Breast epithelium (tissue), 4 donors: ENCODE results near the gene PRKN. TPM values are rescaled to one million over a fixed set of nuclear protein-coding genes. Genes with fewer than 3 reads are reported as not detected.

Source experiments
- DNase-seq, 2 donors: peaks; one replicate each; pipeline ENCODE4 v3.0.0-alpha.2; 2019; ENCODE audit warnings: low spot score in 2 of 2
- H3K27ac ChIP-seq, 2 donors: fragments of 200-600 bp; sonication (generic) in 1 of 2; one replicate each; pipeline ENCODE4 v1.5.1; 2016 to 2019; ENCODE audit warnings: mild to moderate bottlenecking in 1 of 2
- H3K27me3 ChIP-seq, 2 donors: fragments of 200-600 bp; sonication (generic) in 1 of 2; one replicate each; pipeline versions ENCODE4 v1.5.1 to v1.6.0; 2017 to 2019; ENCODE audit warnings: control low read depth in 1 of 2, mild to moderate bottlenecking in 1 of 2
- H3K36me3 ChIP-seq: fragments of 200-600 bp; one replicate; pipeline ENCODE4 v1.5.1; 2019
- H3K4me1 ChIP-seq, 2 donors: fragments of 200-600 bp; sonication (generic); one replicate each; pipeline ENCODE4 v1.5.1; 2016 to 2019; ENCODE audit warnings: control low read depth in 1 of 2
- H3K4me3 ChIP-seq, 3 donors: fragments of 200-600 bp; sonication (generic); 1 replicate in 2 of 3; 2 replicates in 1 of 3; pipeline ENCODE4 v1.5.1; 2016 to 2019; ENCODE audit warnings: mild to moderate bottlenecking in 3 of 3, moderate library complexity in 2 of 3
- H3K9me3 ChIP-seq, 2 donors: fragments of 200-600 bp; sonication (generic) in 1 of 2; one replicate each; pipeline ENCODE4 v1.5.1; 2016 to 2019; ENCODE audit warnings: control low read depth in 1 of 2
- CTCF ChIP-seq, 3 donors: fragments of 450-650 bp; IDR thresholded peaks; one replicate each; pipeline ENCODE4 v1.5.1; 2016 to 2017; ENCODE audit warnings: antibody characterized with exemption in 3 of 3, mild to moderate bottlenecking in 3 of 3, moderate library complexity in 3 of 3
- POLR2A ChIP-seq: fragments of 450-650 bp; IDR thresholded peaks from one replicate; pipeline ENCODE4 v1.6.1; 2016; ENCODE audit warnings: antibody characterized with exemption, mild to moderate bottlenecking, moderate library complexity
- POLR2AphosphoS5 ChIP-seq, 3 donors: sonication (generic); formaldehyde crosslinking; IDR thresholded peaks; one replicate each; pipeline ENCODE4 v1.6.1; 2017; ENCODE audit warnings: antibody characterized with exemption in 3 of 3
- intact Hi-C: fragments of 100-400 bp; cut with DNase I; formaldehyde crosslinking; loops from one replicate; pipeline ENCODE4 v1.15.1; 2023; ENCODE audit warnings: low total_unique reads
- total RNA-seq, 3 donors: library from RNA; depleted of rRNA; stranded (reverse); fragments of >200 nt; gene quantifications; one replicate each; pipeline ENCODE4 v1.1.0, GENCODE V29; 2016

PRKN gene
- total RNA-seq, 3 donors from 2014 or later: 7.2 to 19.0 (median 11.2) TPM

- H3K27me3 ChIP-seq: no peaks in the 10 kb centered on the region
- intact Hi-C loops: no loop called here
- TF ChIP-seq POLR2AphosphoS5 (IDR thresholded peaks at IDR 0.05) (no peak), CTCF (IDR thresholded peaks at IDR 0.05) (no peak)
- no peaks in the 10 kb centered on the region for H3K4me1 ChIP-seq
- no peak overlapping the region for H3K27ac ChIP-seq
- H3K36me3 ChIP-seq: no peaks in the 10 kb centered on the region
- no peak overlapping the region for H3K4me3 ChIP-seq
- DNase-seq: no peak
- H3K9me3 ChIP-seq: no peaks in the 10 kb centered on the region
Measured at GRCh38 chr6:161424421-161424820, 1303.1 kb downstream of the PRKN start.

GRCh38 chr6:161422710-161423680 is 1304.6 kb downstream of the PRKN start:
- Histone ChIP-seq H3K4me1 (no peaks in the 10 kb centered on the region), H3K36me3 (no peaks in the 10 kb centered on the region), H3K4me3 (no peak overlapping the region), H3K27ac (no peak overlapping the region), H3K27me3 (no peaks in the 10 kb centered on the region), H3K9me3 (no peaks in the 10 kb centered on the region)
- intact Hi-C loops: no loop called here
- TF ChIP-seq POLR2A: no peak
- no peak for DNase-seq

- intact Hi-C loops: no loop called here
- Histone ChIP-seq H3K4me3 (no peak overlapping the region), H3K36me3 (no peaks in the 10 kb centered on the region), H3K4me1 (no peaks in the 10 kb centered on the region), H3K27me3 (no peaks in the 10 kb centered on the region), H3K9me3 (no peaks in the 10 kb centered on the region), H3K27ac (peak overlapping the region in 1 of 2 donors; percentile 62)
- DNase-seq: no peak
- TF ChIP-seq POLR2AphosphoS5 (IDR thresholded peaks at IDR 0.05): no peak
- TF ChIP-seq CTCF (IDR thresholded peaks at IDR 0.05): peak; percentile 65 to 69 (median 67)
Measured at GRCh38 chr6:161418463-161418945, 1309.1 kb downstream of the PRKN start.

GRCh38 chr6:161417717-161418462 is 1309.7 kb downstream of the PRKN start:
- intact Hi-C loops: no loop called here
- Histone ChIP-seq H3K9me3 (no peaks in the 10 kb centered on the region), H3K4me3 (no peak overlapping the region), H3K27me3 (no peaks in the 10 kb centered on the region), H3K4me1 (no peaks in the 10 kb centered on the region), H3K36me3 (no peaks in the 10 kb centered on the region), H3K27ac (peak overlapping the region; percentile 13 to 62)
- no peak for DNase-seq
- TF ChIP-seq POLR2A: no peak
- TF ChIP-seq CTCF (IDR thresholded peaks at IDR 0.05): no peak
- no peak for TF ChIP-seq POLR2AphosphoS5 (IDR thresholded peaks at IDR 0.05)

- Histone ChIP-seq H3K36me3 (no peaks in the 10 kb centered on the region), H3K4me3 (no peak overlapping the region), H3K4me1 (no peaks in the 10 kb centered on the region), H3K27ac (no peak overlapping the region), H3K9me3 (no peaks in the 10 kb centered on the region), H3K27me3 (no peaks in the 10 kb centered on the region)
- TF ChIP-seq POLR2A (no peak), POLR2AphosphoS5 (IDR thresholded peaks at IDR 0.05) (no peak), CTCF (IDR thresholded peaks at IDR 0.05) (no peak)
- intact Hi-C loops: no loop called here
- DNase-seq: no peak
Measured at GRCh38 chr6:161415302-161415855, 1312.2 kb downstream of the PRKN start.
